ENCODE data around the gene USP22. TPM values are rescaled to one million over a fixed set of nuclear protein-coding genes. Genes with fewer than 3 reads are reported as not detected.

Gene USP22
- polyA plus RNA-seq, 1 donor (not counting 4 experiments of a cell fraction or from before 2014, with no cell fraction given) = 111 TPM

DNA sequence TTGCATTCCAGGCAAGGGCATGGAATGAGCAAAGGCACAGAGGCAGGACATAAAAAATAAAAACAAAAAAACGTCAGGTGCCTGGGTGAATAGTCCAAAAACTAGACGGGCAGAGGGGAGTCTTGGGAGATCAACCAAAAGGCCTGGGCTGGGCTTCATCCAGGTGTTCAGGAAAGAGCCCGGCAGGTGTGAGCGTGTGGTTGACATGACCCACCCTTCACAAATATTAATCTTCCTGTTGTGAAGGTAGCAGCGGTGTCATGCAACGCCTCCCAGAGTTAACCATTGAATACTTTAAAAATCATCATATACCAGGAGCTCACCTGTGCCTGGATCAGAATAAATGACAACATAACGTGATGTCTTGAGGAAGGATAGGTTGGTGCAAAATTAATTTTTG lies 90.6 kb downstream of the USP22 start:
- TF ChIP-seq CTCF (optimal IDR thresholded peaks at IDR 0.05 in 1 of 3, IDR thresholded peaks at IDR 0.05 in 1 of 3, conservative IDR thresholded peaks at IDR 0.05 in 1 of 3; ENCODE audit: extremely low read depth in 1 of 3, insufficient read depth in 2 of 3, low read length in 3 of 3) (no peak), EZH2 (IDR thresholded peaks at IDR 0.05; ENCODE audit: low read length) (no peak)
- Histone ChIP-seq H3K9me3 (ENCODE audit: control insufficient read depth, low read depth, low read length) (no peaks in the 10 kb centered on the region), H2AFZ (ENCODE audit: control insufficient read depth, low read length) (no peak overlapping the region), H4K20me1 (ENCODE audit: control insufficient read depth, extremely low read depth, insufficient read depth, low read length) (no peaks in the 10 kb centered on the region), H3K36me3 (ENCODE audit: control insufficient read depth in 2 of 2, extremely low read depth in 1 of 2, insufficient read depth in 2 of 2, low read length in 2 of 2) (no peaks in the 10 kb centered on the region), H3K4me2 (ENCODE audit: control insufficient read depth, extremely low read depth, insufficient read depth, low read depth, low read length) (peak overlapping the region; percentile 11), H3K4me1 (ENCODE audit: control insufficient read depth, extremely low read depth, insufficient read depth, low read length) (peaks cover 19% of the 10 kb centered on the region), H3K79me2 (ENCODE audit: control insufficient read depth, insufficient read depth, low read length) (no peaks in the 10 kb centered on the region), H3K27me3 (ENCODE audit: control insufficient read depth, extremely low read depth, insufficient read depth, low read length) (no peaks in the 10 kb centered on the region), H3K9ac (ENCODE audit: control insufficient read depth, extremely low read depth, insufficient read depth, low read length) (no peak overlapping the region), H3K4me3 (ENCODE audit: control insufficient read depth in 2 of 3, extremely low read depth in 1 of 3, insufficient read depth in 2 of 3, low read depth in 1 of 3, low read length in 3 of 3) (no peak overlapping the region), H3K27ac (ENCODE audit: control insufficient read depth, insufficient read depth, low read length) (no peak overlapping the region), H3K9me1 (ENCODE audit: control insufficient read depth, extremely low read depth, insufficient read depth, low read length) (no peaks in the 10 kb centered on the region)
- dilution Hi-C loops (cut with MboI; ENCODE audit: extremely low pct_ligation_motif_present, low sequenced_read_pairs) = no loop called here
- FAIRE-seq (peak; percentile 78), DNase-seq (ENCODE audit: low read depth, low spot score) (no peak)

Small RNAs within 50 kb of the gene (small RNA-seq; reads per million reads assigned to genes)
- 0 reads per million in 3 experiments for gene AC087393.1 (ENCODE audit: insufficient read length in 3 of 3, low read depth in 3 of 3, low replicate concordance in 1 of 3)

Other genes starting within 250 kb of the USP22 start
- 33.8 to 49.8 TPM (median 34.0 TPM) in 3 replicates for gene DHRS7B, start 84.0 kb upstream of the USP22 start, polyA plus RNA-seq
- gene TMEM11, start 171.2 kb upstream of the USP22 start, polyA plus RNA-seq = 38.5 to 58.1 TPM (median 40.1 TPM) in 3 replicates
- gene NATD1, start 210.4 kb upstream of the USP22 start, polyA plus RNA-seq = 1.5 to 3.3 TPM (median 3.1 TPM) in 3 replicates
- 19.0 to 70.2 TPM (median 22.4 TPM) in 3 replicates for gene MAP2K3, start 241.7 kb upstream of the USP22 start, polyA plus RNA-seq

All from keratinocyte (primary cell).